IMR-90 (cell line): ENCODE data around the gene HIGD2A. TPM values are rescaled to one million over a fixed set of nuclear protein-coding genes. Genes with fewer than 3 reads are reported as not detected.

Experiments used
- ATAC-seq: fragments of 200-7000 bp; cut with Tn5 transposase; 2 replicates; pipeline ENCODE4 v1.9.1; 2020; ENCODE audit warnings: low read depth, mild to moderate bottlenecking, moderate library complexity
- BruUV-seq: library from RNA; stranded (reverse); fragments of 400-500 nt; replicated peaks from 2 replicates; lab custom pipeline; 2021; lab: Mats Ljungman, UMichigan
- CTCF ChIA-PET: fragments of 300-600 bp; formaldehyde crosslinking; extraction: SDS; loops from one replicate; lab custom pipeline; 2021; ENCODE audit warnings: antibody characterized with exemption; lab: Yijun Ruan, JAX
- POLR2A ChIA-PET: fragments of 300-600 bp; sonication (Branson Sonifier 250); formaldehyde crosslinking; loops from one replicate; lab custom pipeline; 2022; ENCODE audit warnings: antibody characterized with exemption; ENCODE audit not compliant: unreplicated experiment; lab: Charles Lee
- DNase-seq: peaks from one replicate; pipeline ENCODE4 v3.0.0; 2013
- H2AFZ ChIP-seq: replicated peaks from 2 replicates; pipeline ENCODE3; 2013; ENCODE audit warnings: low read length, mild to moderate bottlenecking; ENCODE audit not compliant: poor library complexity
- H2AK5ac ChIP-seq: 2 replicates; pipeline ENCODE4 v1.6.1; 2013; ENCODE audit warnings: low read depth, low read length, inconsistent platforms
- H2AK9ac ChIP-seq: replicated peaks from 2 replicates; pipeline ENCODE3; 2013; ENCODE audit warnings: mild to moderate bottlenecking, low read depth, low read length, moderate library complexity; ENCODE audit not compliant: poor library complexity
- H2BK120ac ChIP-seq: 2 replicates; pipeline ENCODE4 v1.6.1; 2013; ENCODE audit warnings: low read depth, low read length, inconsistent platforms
- H2BK15ac ChIP-seq: 3 replicates; pipeline ENCODE4 v1.6.1; 2013; ENCODE audit warnings: low read depth, low read length, inconsistent platforms
- H2BK20ac ChIP-seq: 2 replicates; pipeline ENCODE4 v1.6.1; 2013; ENCODE audit warnings: low read depth, mild to moderate bottlenecking, inconsistent platforms, low read length, moderate library complexity
- H2BK5ac ChIP-seq: 2 replicates; pipeline ENCODE4 v1.6.1; 2013; ENCODE audit warnings: mild to moderate bottlenecking, low read depth, low read length, inconsistent platforms; ENCODE audit not compliant: poor library complexity, severe bottlenecking
- H3K14ac ChIP-seq: replicated peaks from 2 replicates; pipeline ENCODE4 v1.6.1; 2013; ENCODE audit warnings: low read depth, low read length, inconsistent platforms
- H3K18ac ChIP-seq: 2 replicates; pipeline ENCODE4 v1.6.1; 2013; ENCODE audit warnings: low read depth, low read length, control low read depth
- H3K23ac ChIP-seq: 2 replicates; pipeline ENCODE4 v1.6.1; 2013; ENCODE audit warnings: low read depth, low read length, inconsistent platforms
- H3K27ac ChIP-seq: 2 replicates; pipeline ENCODE4 v1.5.1; 2013; ENCODE audit warnings: mild to moderate bottlenecking, control low read depth, low read length; ENCODE audit not compliant: insufficient read depth
- H3K27me3 ChIP-seq: 2 replicates; pipeline ENCODE4 v1.6.1; 2013; ENCODE audit warnings: low read length; ENCODE audit not compliant: control insufficient read depth, insufficient read depth
- H3K36me3 ChIP-seq: 2 replicates; pipeline ENCODE4 v1.6.1; 2013; ENCODE audit warnings: low read length, mixed read lengths; ENCODE audit not compliant: control insufficient read depth, insufficient read depth
- H3K4ac ChIP-seq: 2 replicates; pipeline ENCODE4 v1.6.1; 2013; ENCODE audit warnings: low read depth, low read length, inconsistent platforms
- H3K4me1 ChIP-seq: 2 replicates; pipeline ENCODE4 v1.6.1; 2013; ENCODE audit warnings: low read length, mixed read lengths; ENCODE audit not compliant: control insufficient read depth, insufficient read depth
- H3K4me2 ChIP-seq: 2 replicates; pipeline ENCODE4 v1.6.1; 2013; ENCODE audit warnings: low read depth, mild to moderate bottlenecking, control low read depth, low read length, moderate library complexity
- H3K4me3 ChIP-seq: 2 replicates; pipeline ENCODE4 v1.5.1; 2013; ENCODE audit warnings: low read depth, mild to moderate bottlenecking, control low read depth, low read length, moderate library complexity; ENCODE audit not compliant: insufficient read depth
- H3K56ac ChIP-seq: 2 replicates; pipeline ENCODE4 v1.6.1; 2013; ENCODE audit warnings: low read length, inconsistent platforms; ENCODE audit not compliant: insufficient read depth; ENCODE audit errors: extremely low read depth
- H3K79me1 ChIP-seq, 2 experiments: 2 replicates each; pipeline ENCODE4 v1.6.1; 2013; ENCODE audit warnings: low read length in 2 of 2, inconsistent platforms in 1 of 2, low read depth in 1 of 2
- H3K9ac ChIP-seq: 2 replicates; pipeline ENCODE4 v1.6.1; 2013; ENCODE audit warnings: low read depth, low read length, control low read depth
- H3K9me1 ChIP-seq: 2 replicates; pipeline ENCODE4 v1.6.1; 2013; ENCODE audit warnings: low read length, inconsistent platforms; ENCODE audit not compliant: insufficient read depth
- H3K9me3 ChIP-seq: 2 replicates; pipeline ENCODE4 v1.6.1; 2013; ENCODE audit warnings: low read length; ENCODE audit not compliant: control insufficient read depth, insufficient read depth
- H4K20me1 ChIP-seq: 2 replicates; pipeline ENCODE4 v1.6.1; 2013; ENCODE audit warnings: low read length, inconsistent platforms; ENCODE audit not compliant: insufficient read depth
- H4K5ac ChIP-seq: 2 replicates; pipeline ENCODE4 v1.6.1; 2013; ENCODE audit warnings: mild to moderate bottlenecking, low read depth, low read length, control low read depth
- H4K8ac ChIP-seq, 2 experiments: 2 replicates each; pipeline ENCODE4 v1.6.1; 2013; ENCODE audit warnings: low read depth in 2 of 2, low read length in 2 of 2, control low read depth in 1 of 2, inconsistent platforms in 1 of 2
- H4K91ac ChIP-seq: 2 replicates; pipeline ENCODE4 v1.6.1; 2013; ENCODE audit warnings: low read depth, low read length, inconsistent platforms; ENCODE audit not compliant: insufficient read depth
- BHLHE40 ChIP-seq: fragments of 150-350 bp; IDR thresholded peaks from 2 replicates; pipeline ENCODE4 v1.6.1; 2016; ENCODE audit warnings: mild to moderate bottlenecking, low read depth, low read length
- CEBPB ChIP-seq: IDR thresholded peaks from 2 replicates; pipeline ENCODE4 v1.6.1; 2012; ENCODE audit warnings: low read depth, low read length, improper control_type of control experiment
- CHD1 ChIP-seq: IDR thresholded peaks from 2 replicates; pipeline ENCODE4 v1.6.1; 2012; ENCODE audit warnings: low read depth, low read length, improper control_type of control experiment
- CTCF ChIP-seq: conservative IDR thresholded peaks from 2 replicates; pipeline ENCODE4 v1.5.1; 2012; ENCODE audit warnings: mild to moderate bottlenecking, low read depth, low read length, improper control_type of control experiment
- ELK1 ChIP-seq: fragments of 150-350 bp; IDR thresholded peaks from 2 replicates; pipeline ENCODE4 v1.6.1; 2016; ENCODE audit warnings: low read depth, mild to moderate bottlenecking, low read length, moderate library complexity, borderline replicate concordance
- FOS ChIP-seq: fragments of 150-350 bp; IDR thresholded peaks from 2 replicates; pipeline ENCODE4 v1.6.1; 2016; ENCODE audit warnings: low read depth, low read length
- MAFK ChIP-seq: IDR thresholded peaks from 2 replicates; pipeline ENCODE4 v1.6.1; 2012; ENCODE audit warnings: low read depth, low read length, improper control_type of control experiment
- MAZ ChIP-seq: IDR thresholded peaks from 2 replicates; pipeline ENCODE4 v1.6.1; 2012; ENCODE audit warnings: low read depth, mild to moderate bottlenecking, low read length, improper control_type of control experiment, moderate library complexity, borderline replicate concordance
- MXI1 ChIP-seq: IDR thresholded peaks from 2 replicates; pipeline ENCODE4 v1.6.1; 2012; ENCODE audit warnings: low read depth, mild to moderate bottlenecking, low read length, moderate library complexity, borderline replicate concordance
- NFE2L2 ChIP-seq: fragments of 150-350 bp; IDR thresholded peaks from 2 replicates; pipeline ENCODE4 v1.6.1; 2016; ENCODE audit warnings: low read depth, mild to moderate bottlenecking, low read length
- POLR2A ChIP-seq: IDR thresholded peaks from 2 replicates; pipeline ENCODE4 v1.6.1; 2012; ENCODE audit warnings: mild to moderate bottlenecking, low read depth, low read length
- RAD21 ChIP-seq: IDR thresholded peaks from 2 replicates; pipeline ENCODE4 v1.6.1; 2012; ENCODE audit warnings: low read length, improper control_type of control experiment
- RCOR1 ChIP-seq: IDR thresholded peaks from 2 replicates; pipeline ENCODE4 v1.6.1; 2012; ENCODE audit warnings: mild to moderate bottlenecking, low read length, improper control_type of control experiment; ENCODE audit not compliant: insufficient replicate concordance
- RFX5 ChIP-seq: IDR thresholded peaks from 2 replicates; pipeline ENCODE4 v1.8.0; 2012; ENCODE audit warnings: low read depth, mild to moderate bottlenecking, low read length, moderate library complexity
- SMC3 ChIP-seq: fragments of 150-350 bp; IDR thresholded peaks from 2 replicates; pipeline ENCODE4 v1.6.1; 2016; ENCODE audit warnings: low read depth, mild to moderate bottlenecking, antibody characterized with exemption, low read length, moderate library complexity
- USF2 ChIP-seq: fragments of 150-350 bp; IDR thresholded peaks from 2 replicates; pipeline ENCODE4 v1.6.1; 2017; ENCODE audit warnings: mild to moderate bottlenecking, antibody characterized with exemption, low read length, low read depth
- WGBS, 2 experiments: methylation state at CpG; one replicate each; pipeline versions ENCODE4 v1.1.5 to v1.1.7; 2013; ENCODE audit warnings: missing lambda C conversion rate in 2 of 2; ENCODE audit not compliant: insufficient read length in 1 of 2; ENCODE audit errors: extremely low coverage in 2 of 2; 5-methylcytosine and 5-hydroxymethylcytosine counted together
- dilution Hi-C: fragments of 300-500 bp; cut with HindIII; formaldehyde crosslinking; loops from one replicate; pipeline ENCODE4 v1.14.3; 2018; ENCODE audit warnings: low sequenced_read_pairs; ENCODE audit not compliant: unreplicated experiment
- in situ Hi-C: fragments of 300-500 bp; cut with MboI; formaldehyde crosslinking; loops from 3 replicates; pipeline ENCODE4 v1.14.3; 2019; ENCODE audit warnings: low sequenced_read_pairs, inconsistent platforms, mixed read lengths
- intact Hi-C: fragments of 100-400 bp; cut with micrococcal nuclease; formaldehyde crosslinking; loops from 2 replicates; pipeline ENCODE4 v1.10.0; 2022
- polyA plus RNA-seq, 3 experiments: library from polyadenylated mRNA; depleted of rRNA; stranded (reverse); fragments of >200 nt; gene quantifications; 2 replicates each; pipeline ENCODE4 v1.2.3, GENCODE V29; 2012; ENCODE audit warnings: low replicate concordance in 1 of 3
- total RNA-seq: library from RNA; depleted of rRNA; stranded (reverse); fragments of >200 nt; gene quantifications from 2 replicates; pipeline ENCODE4 v1.2.3, GENCODE V29; 2012

HIGD2A gene
- total and polyA plus RNA-seq, 2 of the 4 experiments (the other 2 are of a cell fraction) = 35.0 to 131 TPM

GRCh38 chr5:176394096-176394495, 5.5 kb downstream of the HIGD2A start:
- peaks cover 3 to 34% of the 10 kb centered on the region in 2 experiments; a peak in 2 of 4 replicates for H3K79me1 ChIP-seq
- ChIA-PET CTCF (no interaction called here), POLR2A (no interaction called here)
- H2BK5ac ChIP-seq = no peak overlapping the region
- H3K36me3 ChIP-seq = peaks cover 32% of the 10 kb centered on the region
- dilution Hi-C loops (no loop called here), intact Hi-C loops (no loop called here), in situ Hi-C loops (no loop called here)
- H2BK15ac ChIP-seq = no peak overlapping the region
- ATAC-seq = no peak
- H3K56ac ChIP-seq = no peak overlapping the region
- no peak overlapping the region for H2AFZ ChIP-seq
- H4K5ac ChIP-seq = no peak overlapping the region
- peaks cover 4% of the 10 kb centered on the region; the same call in 1 of the 2 replicates for H4K20me1 ChIP-seq
- H3K4me2 ChIP-seq = no peak overlapping the region
- H3K9ac ChIP-seq = no peak overlapping the region
- no peak overlapping the region for H3K18ac ChIP-seq
- no TSS peak for BruUV-seq
- no peak overlapping the region for H2AK9ac ChIP-seq
- DNase-seq = no peak
- no peak overlapping the region for H3K14ac ChIP-seq
- H3K27ac ChIP-seq = no peak overlapping the region
- no peak overlapping the region for H4K91ac ChIP-seq
- no peaks in the 10 kb centered on the region for H3K9me3 ChIP-seq
- no peak overlapping the region for H2BK20ac ChIP-seq
- H2BK120ac ChIP-seq = no peak overlapping the region
- TF ChIP-seq MXI1 (no peak), USF2 (no peak), SMC3 (no peak), FOS (no peak), NFE2L2 (no peak), MAZ (no peak), ELK1 (no peak), RAD21 (no peak), CTCF (no peak), RCOR1 (no peak), CHD1 (no peak), MAFK (no peak), CEBPB (no peak), RFX5 (no peak), BHLHE40 (no peak), POLR2A (no peak)
- 100% methylated on average over 4 of the region's 9 CpGs; no CpG with 5 or more reads in 1 of the 2 experiments for WGBS, 2 experiments
- no peak overlapping the region for H2AK5ac ChIP-seq
- no peaks in the 10 kb centered on the region; the same call in 1 of the 2 replicates for H3K9me1 ChIP-seq
- H3K23ac ChIP-seq = no peak overlapping the region
- peaks cover 4% of the 10 kb centered on the region; the same call in 1 of the 2 replicates for H3K4me1 ChIP-seq
- no peak overlapping the region for H3K4ac ChIP-seq
- H3K27me3 ChIP-seq = no peaks in the 10 kb centered on the region
- H3K4me3 ChIP-seq = no peak overlapping the region
- no peak overlapping the region for H4K8ac ChIP-seq
